H1 (cell line): ENCODE data around the gene HSD17B4. TPM values are rescaled to one million over a fixed set of nuclear protein-coding genes. Genes with fewer than 3 reads are reported as not detected.

Source experiments
- HDAC2 ChIP-seq, 2 experiments: fragments of 300-600 bp in 1 of 2; sonication (generic) in 1 of 2; IDR thresholded peaks; 2 replicates each; pipeline ENCODE4 v1.6.1; 2011 to 2012; ENCODE audit warnings: low read depth in 2 of 2, low read length in 2 of 2, mild to moderate bottlenecking in 2 of 2, moderate library complexity in 2 of 2, borderline replicate concordance in 1 of 2, inconsistent platforms in 1 of 2
- KDM4A ChIP-seq: IDR thresholded peaks from one replicate; pipeline ENCODE4 v1.7.1; 2012; ENCODE audit warnings: low read depth, mild to moderate bottlenecking, moderate library complexity, low read length, inconsistent platforms; ENCODE audit not compliant: severe bottlenecking
- RAD21 ChIP-seq, 2 experiments: IDR thresholded peaks in 1 of 2; conservative IDR thresholded peaks in 1 of 2; 2 replicates each; pipeline ENCODE4 v1.6.1; 2011; ENCODE audit warnings: low read depth in 2 of 2, low read length in 2 of 2, improper control_type of control experiment in 1 of 2, inconsistent platforms in 1 of 2, mild to moderate bottlenecking in 1 of 2, moderate library complexity in 1 of 2
- RFX5 ChIP-seq: IDR thresholded peaks from 2 replicates; pipeline ENCODE4 v1.6.1; 2011; ENCODE audit warnings: low read depth, low read length, improper control_type of control experiment, borderline replicate concordance
- SIX5 ChIP-seq: IDR thresholded peaks from 2 replicates; pipeline ENCODE4 v1.6.1; 2011; ENCODE audit warnings: mild to moderate bottlenecking, low read depth, low read length
- polyA plus RNA-seq, 7 experiments: library from polyadenylated mRNA; depleted of rRNA in 3 of 7; stranded (reverse) in 5 of 7; unstranded in 2 of 7; fragments of >200 nt in 5 of 7; fragments of 200-250 nt in 2 of 7; gene quantifications; 1 replicate in 5 of 7; 2 replicates in 1 of 7; 4 replicates in 1 of 7; pipeline versions ENCODE4 v1.2.1 to v1.2.3, GENCODE V29; 2011 to 2013; ENCODE audit warnings: missing spikeins in 2 of 7, mixed read lengths in 2 of 7
- total RNA-seq: library from RNA; stranded (reverse); fragmentation: NEBNext Ultra II Directional; extraction: Animal tissue kit (Norgen Biotek cat#: 25700); gene quantifications from 2 replicates; pipeline ENCODE4 v1.2.1, GENCODE V29; 2021
- TF ChIP-seq, protein P1 (sequence below): IDR thresholded peaks from 2 replicates; pipeline ENCODE4 v1.6.1; 2012; ENCODE audit warnings: low read length, inconsistent platforms
- TF ChIP-seq, protein P2 (sequence below): IDR thresholded peaks from 2 replicates; pipeline ENCODE4 v1.6.1; 2012; ENCODE audit warnings: inconsistent platforms

Gene HSD17B4
- total and polyA plus RNA-seq, 2 of the 8 experiments (the other 6 are each of a cell fraction or from before 2014, with no cell fraction given), result 305 to 369 TPM

DNA sequence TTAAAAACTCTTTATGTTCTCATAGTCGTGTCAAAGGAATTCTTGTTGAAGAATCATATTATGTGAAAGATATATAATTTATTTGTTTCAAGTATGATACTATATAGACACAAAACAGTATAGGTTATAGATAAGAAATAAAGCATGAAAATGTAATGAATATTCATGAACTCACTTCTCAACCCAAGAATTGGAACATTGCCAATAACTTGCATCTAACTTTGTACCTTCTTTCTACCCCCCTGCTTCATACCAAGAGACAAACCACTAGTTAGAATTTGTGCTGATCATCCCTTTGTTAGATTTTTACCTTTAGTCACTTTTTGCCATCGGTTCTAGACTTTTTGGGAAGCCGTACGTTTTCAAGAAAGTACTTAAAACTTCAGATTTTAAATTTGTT, 32.6 kb downstream of the HSD17B4 start (continued):
- TF ChIP-seq SIX5, result no peak
- no peak for TF ChIP-seq RAD21 (IDR thresholded peaks at IDR 0.05 in 1 of 2, conservative IDR thresholded peaks at IDR 0.05 in 1 of 2; ENCODE audit: low read depth in 2 of 2, low read length in 2 of 2)
- no peak for TF ChIP-seq KDM4A
- TF ChIP-seq RFX5, result no peak
- TF ChIP-seq, protein P1, sequence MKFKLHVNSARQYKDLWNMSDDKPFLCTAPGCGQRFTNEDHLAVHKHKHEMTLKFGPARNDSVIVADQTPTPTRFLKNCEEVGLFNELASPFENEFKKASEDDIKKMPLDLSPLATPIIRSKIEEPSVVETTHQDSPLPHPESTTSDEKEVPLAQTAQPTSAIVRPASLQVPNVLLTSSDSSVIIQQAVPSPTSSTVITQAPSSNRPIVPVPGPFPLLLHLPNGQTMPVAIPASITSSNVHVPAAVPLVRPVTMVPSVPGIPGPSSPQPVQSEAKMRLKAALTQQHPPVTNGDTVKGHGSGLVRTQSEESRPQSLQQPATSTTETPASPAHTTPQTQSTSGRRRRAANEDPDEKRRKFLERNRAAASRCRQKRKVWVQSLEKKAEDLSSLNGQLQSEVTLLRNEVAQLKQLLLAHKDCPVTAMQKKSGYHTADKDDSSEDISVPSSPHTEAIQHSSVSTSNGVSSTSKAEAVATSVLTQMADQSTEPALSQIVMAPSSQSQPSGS, result no peak
- TF ChIP-seq, protein P2, sequence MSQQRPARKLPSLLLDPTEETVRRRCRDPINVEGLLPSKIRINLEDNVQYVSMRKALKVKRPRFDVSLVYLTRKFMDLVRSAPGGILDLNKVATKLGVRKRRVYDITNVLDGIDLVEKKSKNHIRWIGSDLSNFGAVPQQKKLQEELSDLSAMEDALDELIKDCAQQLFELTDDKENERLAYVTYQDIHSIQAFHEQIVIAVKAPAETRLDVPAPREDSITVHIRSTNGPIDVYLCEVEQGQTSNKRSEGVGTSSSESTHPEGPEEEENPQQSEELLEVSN, result no peak
- TF ChIP-seq HDAC2 (IDR thresholded peaks at IDR 0.05; ENCODE audit: borderline replicate concordance in 1 of 2, low read depth in 2 of 2, low read length in 2 of 2), result no peak
- TF ChIP-seq, all 59 proteins: peak for 0
